GM23338 (cell line): ENCODE measurements around the gene RNF135. TPM values are rescaled to one million over a fixed set of nuclear protein-coding genes. Genes with fewer than 3 reads are reported as not detected.

Experiments
- ATAC-seq: fragments of 200-7000 bp; cut with Tn5 transposase; 3 replicates; pipeline ENCODE4 v1.9.1; 2020
- DNase-seq: peaks from one replicate; pipeline ENCODE4 v3.0.0-alpha.2; 2015; ENCODE audit warnings: low spot score
- H2AFZ ChIP-seq: fragments of 200-600 bp; sonication (generic); 2 replicates; pipeline ENCODE4 v1.8.0; 2016; ENCODE audit warnings: antibody characterized with exemption, mild to moderate bottlenecking, moderate library complexity
- H3F3A ChIP-seq: fragments of 200-600 bp; sonication (generic); replicated peaks from 2 replicates; pipeline ENCODE4 v1.8.0; 2017; ENCODE audit warnings: antibody characterized with exemption, mixed run types, low read depth
- H3K27ac ChIP-seq: fragments of 200-600 bp; sonication (generic); 2 replicates; pipeline ENCODE4 v1.6.1; 2016; ENCODE audit warnings: low read depth
- H3K27me3 ChIP-seq: fragments of 200-600 bp; sonication (generic); 2 replicates; pipeline ENCODE4 v1.8.0; 2016; ENCODE audit warnings: mild to moderate bottlenecking, mixed run types, moderate library complexity; ENCODE audit not compliant: insufficient read depth
- H3K36me3 ChIP-seq: fragments of 200-600 bp; sonication (generic); 2 replicates; pipeline ENCODE4 v1.8.0; 2016; ENCODE audit warnings: mild to moderate bottlenecking; ENCODE audit not compliant: insufficient read depth
- H3K4me1 ChIP-seq: fragments of 200-600 bp; sonication (generic); 2 replicates; pipeline ENCODE4 v1.8.0; 2016; ENCODE audit warnings: mild to moderate bottlenecking, moderate library complexity; ENCODE audit not compliant: insufficient read depth
- H3K4me2 ChIP-seq: fragments of 200-600 bp; sonication (generic); 2 replicates; pipeline ENCODE4 v1.7.1; 2017; ENCODE audit warnings: mixed run types
- H3K4me3 ChIP-seq: fragments of 200-600 bp; sonication (generic); 2 replicates; pipeline ENCODE4 v1.6.1; 2016; ENCODE audit warnings: mixed run types
- H3K79me2 ChIP-seq: fragments of 200-600 bp; sonication (generic); replicated peaks from 2 replicates; pipeline ENCODE4 v1.8.0; 2017; ENCODE audit warnings: mild to moderate bottlenecking; ENCODE audit not compliant: insufficient read depth
- H3K9me2 ChIP-seq: fragments of 200-600 bp; sonication (generic); 2 replicates; pipeline ENCODE4 v1.8.0; 2017; ENCODE audit not compliant: insufficient read depth
- H4K20me1 ChIP-seq: fragments of 200-600 bp; sonication (generic); replicated peaks from 2 replicates; pipeline ENCODE4 v1.8.0; 2017; ENCODE audit warnings: mild to moderate bottlenecking; ENCODE audit not compliant: insufficient read depth
- H3K27ac Mint-ChIP-seq: 2 replicates; pipeline ENCODE4 v1.8.0; 2020; ENCODE audit warnings: inconsistent platforms, mild to moderate bottlenecking, moderate library complexity, mixed read lengths
- H3K27me3 Mint-ChIP-seq: 3 replicates; pipeline ENCODE4 v1.8.0; 2022; ENCODE audit warnings: low read depth, mild to moderate bottlenecking, moderate library complexity, mixed read lengths, inconsistent platforms; ENCODE audit not compliant: insufficient read depth, poor library complexity
- H3K36me3 Mint-ChIP-seq: 3 replicates; pipeline ENCODE4 v1.8.0; 2021; ENCODE audit warnings: low read depth, mild to moderate bottlenecking, inconsistent platforms, moderate library complexity, mixed read lengths
- H3K4me1 Mint-ChIP-seq: 3 replicates; pipeline ENCODE4 v1.8.0; 2020; ENCODE audit warnings: mild to moderate bottlenecking, inconsistent platforms, mixed read lengths
- H3K4me3 Mint-ChIP-seq: 3 replicates; pipeline ENCODE4 v1.8.0; 2021; ENCODE audit warnings: moderate library complexity, mild to moderate bottlenecking, inconsistent platforms, mixed read lengths
- H3K9me3 Mint-ChIP-seq: 3 replicates; pipeline ENCODE4 v1.8.0; 2020; ENCODE audit warnings: moderate library complexity, mild to moderate bottlenecking, inconsistent platforms, mixed read lengths
- EZH2 ChIP-seq: fragments of 200-600 bp; sonication (generic); IDR thresholded peaks from one replicate; pipeline ENCODE4 v1.8.0; 2017; ENCODE audit warnings: antibody characterized with exemption, mild to moderate bottlenecking, low read depth; ENCODE audit not compliant: unreplicated experiment
- EZH2phosphoT487 ChIP-seq: fragments of 200-600 bp; sonication (generic); IDR thresholded peaks from one replicate; pipeline ENCODE4 v1.8.1; 2018; ENCODE audit warnings: antibody characterized with exemption; ENCODE audit not compliant: unreplicated experiment
- JUNB ChIP-seq: IDR thresholded peaks from one replicate; pipeline ENCODE4 v1.6.1; 2016; ENCODE audit warnings: antibody characterized with exemption; ENCODE audit not compliant: unreplicated experiment
- NANOG ChIP-seq: IDR thresholded peaks from 2 replicates; pipeline ENCODE4 v1.6.1; 2016; ENCODE audit warnings: antibody characterized with exemption, borderline replicate concordance
- POLR2AphosphoS5 ChIP-seq: IDR thresholded peaks from 2 replicates; pipeline ENCODE4 v1.6.1; 2016; ENCODE audit warnings: antibody characterized with exemption, low read depth
- STAT1 ChIP-seq: IDR thresholded peaks from one replicate; pipeline ENCODE4 v1.6.1; 2016; ENCODE audit warnings: antibody characterized with exemption; ENCODE audit not compliant: unreplicated experiment
- ZNF114 ChIP-seq: fragments of 250-450 bp; sonication (Bioruptor Pico); IDR thresholded peaks from 2 replicates; pipeline ENCODE4 v1.5.0; 2020; ENCODE audit warnings: mild to moderate bottlenecking, moderate library complexity
- ZNF331 ChIP-seq: fragments of 250-450 bp; sonication (Bioruptor Pico); IDR thresholded peaks from 2 replicates; pipeline ENCODE4 v1.5.0; 2020; ENCODE audit warnings: low read depth, mild to moderate bottlenecking, moderate library complexity
- polyA plus RNA-seq: library from polyadenylated mRNA; unstranded; fragments of >200 nt; fragmentation: Nextera tagmentation; extraction: Ambion mirVana; gene quantifications from 2 replicates; pipeline ENCODE4 v1.2.1, GENCODE V29; 2016
- total RNA-seq: library from RNA; depleted of rRNA; stranded (reverse); fragments of >200 nt; shearing (Covaris generic); gene quantifications from 2 replicates; pipeline ENCODE4 v1.2.3, GENCODE V29; 2014
- TF ChIP-seq, protein P1 (sequence below), 2 experiments: fragments of 200-600 bp in 1 of 2; sonication (generic) in 1 of 2; conservative IDR thresholded peaks; 2 replicates each; pipeline versions ENCODE4 v1.5.1 to v1.6.1; 2016 to 2017; ENCODE audit warnings: antibody characterized with exemption in 2 of 2, low read depth in 2 of 2, mild to moderate bottlenecking in 2 of 2, moderate library complexity in 1 of 2
- TF ChIP-seq, protein P2 (sequence below): IDR thresholded peaks from 2 replicates; pipeline ENCODE4 v1.6.1; 2016; ENCODE audit warnings: antibody characterized with exemption
- TF ChIP-seq, protein P3 (sequence below): fragments of 250-450 bp; sonication (Bioruptor Pico); IDR thresholded peaks from 2 replicates; pipeline ENCODE4 v1.5.0; 2020; ENCODE audit warnings: mild to moderate bottlenecking, moderate library complexity

RNF135 gene
- total and polyA plus RNA-seq, 2 experiments from 2014 or later = 9.4 to 9.8 TPM

DNA sequence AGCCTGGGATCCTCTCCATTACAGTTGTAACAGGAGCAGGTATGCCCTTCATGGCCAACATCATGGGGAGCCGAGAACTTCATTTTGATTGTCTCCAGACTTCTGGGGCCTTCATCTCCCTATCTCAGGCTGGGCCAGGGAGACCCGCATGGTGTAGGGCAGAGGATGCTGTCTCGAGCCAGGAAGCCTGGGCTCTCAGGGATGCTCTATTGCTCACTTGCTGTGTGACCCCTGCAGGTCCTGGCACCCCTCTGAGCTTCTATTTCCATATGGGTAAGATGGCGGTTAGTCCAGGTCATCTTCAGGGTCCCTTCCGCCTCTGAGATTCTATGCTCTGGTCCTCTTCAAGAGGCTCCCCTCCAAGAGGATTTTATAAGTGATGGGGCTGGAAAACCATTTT, 20.6 kb upstream of the RNF135 start:
- H2AFZ ChIP-seq = no peak overlapping the region
- no peak overlapping the region for H3K4me3 Mint-ChIP-seq
- H3K4me2 ChIP-seq = no peak overlapping the region
- H3K79me2 ChIP-seq = no peaks in the 10 kb centered on the region
- H3K36me3 Mint-ChIP-seq = no peaks in the 10 kb centered on the region
- no peaks in the 10 kb centered on the region for H3K36me3 ChIP-seq
- no peaks in the 10 kb centered on the region for H3K9me2 ChIP-seq
- no peak for TF ChIP-seq POLR2AphosphoS5
- no peak for TF ChIP-seq ZNF331 (CRISPR knock-in tag)
- TF ChIP-seq, protein P1, sequence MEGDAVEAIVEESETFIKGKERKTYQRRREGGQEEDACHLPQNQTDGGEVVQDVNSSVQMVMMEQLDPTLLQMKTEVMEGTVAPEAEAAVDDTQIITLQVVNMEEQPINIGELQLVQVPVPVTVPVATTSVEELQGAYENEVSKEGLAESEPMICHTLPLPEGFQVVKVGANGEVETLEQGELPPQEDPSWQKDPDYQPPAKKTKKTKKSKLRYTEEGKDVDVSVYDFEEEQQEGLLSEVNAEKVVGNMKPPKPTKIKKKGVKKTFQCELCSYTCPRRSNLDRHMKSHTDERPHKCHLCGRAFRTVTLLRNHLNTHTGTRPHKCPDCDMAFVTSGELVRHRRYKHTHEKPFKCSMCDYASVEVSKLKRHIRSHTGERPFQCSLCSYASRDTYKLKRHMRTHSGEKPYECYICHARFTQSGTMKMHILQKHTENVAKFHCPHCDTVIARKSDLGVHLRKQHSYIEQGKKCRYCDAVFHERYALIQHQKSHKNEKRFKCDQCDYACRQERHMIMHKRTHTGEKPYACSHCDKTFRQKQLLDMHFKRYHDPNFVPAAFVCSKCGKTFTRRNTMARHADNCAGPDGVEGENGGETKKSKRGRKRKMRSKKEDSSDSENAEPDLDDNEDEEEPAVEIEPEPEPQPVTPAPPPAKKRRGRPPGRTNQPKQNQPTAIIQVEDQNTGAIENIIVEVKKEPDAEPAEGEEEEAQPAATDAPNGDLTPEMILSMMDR (conservative IDR thresholded peaks at IDR 0.05; ENCODE audit: low read depth in 2 of 2) = no peak
- no peak for TF ChIP-seq NANOG
- TF ChIP-seq STAT1 = no peak
- TF ChIP-seq, protein P2, sequence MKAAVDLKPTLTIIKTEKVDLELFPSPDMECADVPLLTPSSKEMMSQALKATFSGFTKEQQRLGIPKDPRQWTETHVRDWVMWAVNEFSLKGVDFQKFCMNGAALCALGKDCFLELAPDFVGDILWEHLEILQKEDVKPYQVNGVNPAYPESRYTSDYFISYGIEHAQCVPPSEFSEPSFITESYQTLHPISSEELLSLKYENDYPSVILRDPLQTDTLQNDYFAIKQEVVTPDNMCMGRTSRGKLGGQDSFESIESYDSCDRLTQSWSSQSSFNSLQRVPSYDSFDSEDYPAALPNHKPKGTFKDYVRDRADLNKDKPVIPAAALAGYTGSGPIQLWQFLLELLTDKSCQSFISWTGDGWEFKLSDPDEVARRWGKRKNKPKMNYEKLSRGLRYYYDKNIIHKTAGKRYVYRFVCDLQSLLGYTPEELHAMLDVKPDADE = no peak
- H3K27ac Mint-ChIP-seq = no peak overlapping the region
- H3K4me1 Mint-ChIP-seq = no peaks in the 10 kb centered on the region
- H3K9me3 Mint-ChIP-seq = no peaks in the 10 kb centered on the region
- no peaks in the 10 kb centered on the region for H3F3A ChIP-seq
- H4K20me1 ChIP-seq = no peaks in the 10 kb centered on the region
- no peak for ATAC-seq
- no peak overlapping the region for H3K27ac ChIP-seq
- no peak for DNase-seq
- H3K4me3 ChIP-seq = no peak overlapping the region
- H3K27me3 Mint-ChIP-seq = peaks cover 6% of the 10 kb centered on the region
- H3K4me1 ChIP-seq = no peaks in the 10 kb centered on the region
- no peaks in the 10 kb centered on the region for H3K27me3 ChIP-seq

DNA sequence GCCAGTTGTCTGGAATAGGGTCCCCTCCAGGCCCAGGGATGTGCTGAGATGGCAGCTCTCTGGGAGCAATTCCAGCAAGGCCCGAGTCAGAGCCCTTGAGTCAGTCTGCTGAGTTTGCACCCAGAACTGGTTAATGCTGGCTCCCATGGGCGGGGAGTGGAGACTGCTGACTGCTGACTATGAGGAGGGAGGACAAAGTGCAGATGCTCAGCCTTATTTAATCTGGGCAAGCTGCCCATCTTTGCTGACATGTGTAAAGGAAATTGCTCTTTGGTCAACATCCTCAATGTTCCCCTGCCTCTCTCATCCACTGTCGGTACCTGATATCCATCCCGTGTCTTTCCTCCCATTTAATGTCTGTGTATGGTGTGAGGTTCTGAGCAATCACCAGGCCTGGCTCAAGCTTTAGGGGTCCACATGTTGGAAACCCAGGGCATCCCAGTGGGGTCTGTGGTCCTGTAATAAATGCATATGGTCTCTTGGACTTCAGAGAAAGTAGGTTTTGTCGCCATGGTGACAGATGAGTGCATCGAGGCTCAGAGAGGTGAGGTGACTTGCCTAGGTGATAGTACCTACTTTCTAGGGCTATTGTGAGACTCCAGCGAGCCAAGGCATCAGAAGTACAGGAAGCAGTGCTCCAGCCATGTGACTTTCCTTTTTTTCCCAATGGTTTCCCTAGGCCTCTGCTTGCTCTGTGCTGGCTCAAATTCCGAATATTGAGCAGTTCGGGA, 20.0 kb upstream of the RNF135 start:
- no peaks in the 10 kb centered on the region for H3K36me3 ChIP-seq
- Mint-ChIP-seq H3K27ac (no peak overlapping the region), H3K27me3 (peaks cover 1% of the 10 kb centered on the region), H3K36me3 (no peaks in the 10 kb centered on the region), H3K4me1 (no peaks in the 10 kb centered on the region), H3K4me3 (no peak overlapping the region), H3K9me3 (no peaks in the 10 kb centered on the region)
- no peak overlapping the region for H2AFZ ChIP-seq
- H4K20me1 ChIP-seq = no peaks in the 10 kb centered on the region
- H3K79me2 ChIP-seq = no peaks in the 10 kb centered on the region
- TF ChIP-seq, protein P3, sequence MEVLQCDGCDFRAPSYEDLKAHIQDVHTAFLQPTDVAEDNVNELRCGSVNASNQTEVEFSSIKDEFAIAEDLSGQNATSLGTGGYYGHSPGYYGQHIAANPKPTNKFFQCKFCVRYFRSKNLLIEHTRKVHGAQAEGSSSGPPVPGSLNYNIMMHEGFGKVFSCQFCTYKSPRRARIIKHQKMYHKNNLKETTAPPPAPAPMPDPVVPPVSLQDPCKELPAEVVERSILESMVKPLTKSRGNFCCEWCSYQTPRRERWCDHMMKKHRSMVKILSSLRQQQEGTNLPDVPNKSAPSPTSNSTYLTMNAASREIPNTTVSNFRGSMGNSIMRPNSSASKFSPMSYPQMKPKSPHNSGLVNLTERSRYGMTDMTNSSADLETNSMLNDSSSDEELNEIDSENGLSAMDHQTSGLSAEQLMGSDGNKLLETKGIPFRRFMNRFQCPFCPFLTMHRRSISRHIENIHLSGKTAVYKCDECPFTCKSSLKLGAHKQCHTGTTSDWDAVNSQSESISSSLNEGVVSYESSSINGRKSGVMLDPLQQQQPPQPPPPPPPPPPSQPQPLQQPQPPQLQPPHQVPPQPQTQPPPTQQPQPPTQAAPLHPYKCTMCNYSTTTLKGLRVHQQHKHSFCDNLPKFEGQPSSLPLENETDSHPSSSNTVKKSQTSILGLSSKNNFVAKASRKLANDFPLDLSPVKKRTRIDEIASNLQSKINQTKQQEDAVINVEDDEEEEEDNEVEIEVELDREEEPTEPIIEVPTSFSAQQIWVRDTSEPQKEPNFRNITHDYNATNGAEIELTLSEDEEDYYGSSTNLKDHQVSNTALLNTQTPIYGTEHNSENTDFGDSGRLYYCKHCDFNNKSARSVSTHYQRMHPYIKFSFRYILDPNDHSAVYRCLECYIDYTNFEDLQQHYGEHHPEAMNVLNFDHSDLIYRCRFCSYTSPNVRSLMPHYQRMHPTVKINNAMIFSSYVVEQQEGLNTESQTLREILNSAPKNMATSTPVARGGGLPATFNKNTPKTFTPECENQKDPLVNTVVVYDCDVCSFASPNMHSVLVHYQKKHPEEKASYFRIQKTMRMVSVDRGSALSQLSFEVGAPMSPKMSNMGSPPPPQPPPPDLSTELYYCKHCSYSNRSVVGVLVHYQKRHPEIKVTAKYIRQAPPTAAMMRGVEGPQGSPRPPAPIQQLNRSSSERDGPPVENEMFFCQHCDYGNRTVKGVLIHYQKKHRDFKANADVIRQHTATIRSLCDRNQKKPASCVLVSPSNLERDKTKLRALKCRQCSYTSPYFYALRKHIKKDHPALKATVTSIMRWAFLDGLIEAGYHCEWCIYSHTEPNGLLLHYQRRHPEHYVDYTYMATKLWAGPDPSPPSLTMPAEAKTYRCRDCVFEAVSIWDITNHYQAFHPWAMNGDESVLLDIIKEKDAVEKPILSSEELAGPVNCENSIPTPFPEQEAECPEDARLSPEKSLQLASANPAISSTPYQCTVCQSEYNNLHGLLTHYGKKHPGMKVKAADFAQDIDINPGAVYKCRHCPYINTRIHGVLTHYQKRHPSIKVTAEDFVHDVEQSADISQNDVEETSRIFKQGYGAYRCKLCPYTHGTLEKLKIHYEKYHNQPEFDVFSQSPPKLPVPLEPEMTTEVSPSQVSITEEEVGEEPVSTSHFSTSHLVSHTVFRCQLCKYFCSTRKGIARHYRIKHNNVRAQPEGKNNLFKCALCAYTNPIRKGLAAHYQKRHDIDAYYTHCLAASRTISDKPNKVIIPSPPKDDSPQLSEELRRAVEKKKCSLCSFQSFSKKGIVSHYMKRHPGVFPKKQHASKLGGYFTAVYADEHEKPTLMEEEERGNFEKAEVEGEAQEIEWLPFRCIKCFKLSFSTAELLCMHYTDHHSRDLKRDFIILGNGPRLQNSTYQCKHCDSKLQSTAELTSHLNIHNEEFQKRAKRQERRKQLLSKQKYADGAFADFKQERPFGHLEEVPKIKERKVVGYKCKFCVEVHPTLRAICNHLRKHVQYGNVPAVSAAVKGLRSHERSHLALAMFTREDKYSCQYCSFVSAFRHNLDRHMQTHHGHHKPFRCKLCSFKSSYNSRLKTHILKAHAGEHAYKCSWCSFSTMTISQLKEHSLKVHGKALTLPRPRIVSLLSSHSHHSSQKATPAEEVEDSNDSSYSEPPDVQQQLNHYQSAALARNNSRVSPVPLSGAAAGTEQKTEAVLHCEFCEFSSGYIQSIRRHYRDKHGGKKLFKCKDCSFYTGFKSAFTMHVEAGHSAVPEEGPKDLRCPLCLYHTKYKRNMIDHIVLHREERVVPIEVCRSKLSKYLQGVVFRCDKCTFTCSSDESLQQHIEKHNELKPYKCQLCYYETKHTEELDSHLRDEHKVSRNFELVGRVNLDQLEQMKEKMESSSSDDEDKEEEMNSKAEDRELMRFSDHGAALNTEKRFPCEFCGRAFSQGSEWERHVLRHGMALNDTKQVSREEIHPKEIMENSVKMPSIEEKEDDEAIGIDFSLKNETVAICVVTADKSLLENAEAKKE (CRISPR knock-in tag) = no peak
- TF ChIP-seq EZH2 (no peak), JUNB (no peak), ZNF114 (CRISPR knock-in tag) (no peak), EZH2phosphoT487 (no peak)
- H3K27ac ChIP-seq = no peak overlapping the region
- no peaks in the 10 kb centered on the region for H3F3A ChIP-seq
- H3K27me3 ChIP-seq = no peaks in the 10 kb centered on the region
- H3K9me2 ChIP-seq = no peaks in the 10 kb centered on the region
- H3K4me2 ChIP-seq = no peak overlapping the region
- no peak for DNase-seq
- no peak for ATAC-seq
- H3K4me1 ChIP-seq = no peaks in the 10 kb centered on the region
- no peak overlapping the region for H3K4me3 ChIP-seq
